ENCODE data around the gene OTOGL. TPM values are rescaled to one million over a fixed set of nuclear protein-coding genes. Genes with fewer than 3 reads are reported as not detected.

The OTOGL gene
- total RNA-seq, 1 experiment from 2014 or later, result 0.31 TPM

DNA sequence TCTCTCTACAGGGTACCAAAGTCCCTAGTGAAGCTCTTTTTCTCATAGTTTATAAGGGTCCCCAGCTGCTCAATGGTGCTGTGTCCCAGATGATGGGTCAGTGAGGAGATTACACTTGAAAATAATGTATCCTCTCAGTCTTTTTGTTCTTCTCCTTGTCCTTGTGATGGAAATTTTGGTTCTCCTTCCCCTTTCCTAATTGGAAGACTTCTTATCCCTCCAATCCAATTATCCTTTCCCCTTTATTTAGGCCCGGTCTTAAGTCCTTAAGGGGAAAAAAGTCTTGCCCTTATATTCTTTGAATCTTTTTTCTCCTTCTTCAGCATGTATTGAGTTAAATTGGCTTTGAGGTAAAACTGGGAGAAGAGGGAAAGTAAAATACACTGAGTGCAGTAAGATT, 218.6 kb downstream of the OTOGL start:
- no peak overlapping the region for H3K4me3 ChIP-seq (ENCODE audit: insufficient read depth, low read depth, low read length)
- no peak for DNase-seq
- H3K36me3 ChIP-seq (replicated peaks; ENCODE audit: control insufficient read depth, insufficient read depth, low read length), result no peaks in the 10 kb centered on the region
- no peaks in the 10 kb centered on the region for H3K27me3 ChIP-seq (ENCODE audit: control insufficient read depth, insufficient read depth, low read length)

DNA sequence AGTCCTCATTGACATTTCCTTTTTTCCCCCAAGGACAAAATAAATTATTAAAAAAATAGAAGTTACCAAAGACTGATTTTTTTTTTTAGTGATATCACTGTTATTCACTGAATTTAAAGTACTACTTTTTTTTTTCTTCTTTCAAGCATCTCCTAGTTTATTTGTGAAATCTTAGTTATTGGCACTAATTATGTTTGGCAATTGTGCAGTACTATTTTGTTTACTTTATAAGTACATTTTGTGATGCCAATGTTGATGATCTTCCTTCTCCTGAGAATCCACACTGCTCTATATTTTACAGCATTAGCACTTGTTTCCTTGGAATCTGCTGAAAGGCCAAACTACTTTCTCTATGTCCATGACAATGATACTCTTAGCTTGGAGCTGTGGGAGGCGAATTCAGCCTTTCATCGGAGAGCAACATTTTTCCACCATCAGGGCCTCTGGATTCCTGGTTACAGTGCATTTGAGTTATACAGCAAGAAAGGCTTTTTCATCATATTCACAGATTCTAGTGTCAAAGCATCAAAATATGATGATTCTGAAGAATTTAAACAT, 220.9 kb downstream of the OTOGL start:
- DNase-seq, result peak; percentile 31
- no peaks in the 10 kb centered on the region for H3K27me3 ChIP-seq (ENCODE audit: control insufficient read depth, insufficient read depth, low read length)
- H3K36me3 ChIP-seq (replicated peaks; ENCODE audit: control insufficient read depth, insufficient read depth, low read length), result no peaks in the 10 kb centered on the region
- no peak overlapping the region for H3K4me3 ChIP-seq (ENCODE audit: insufficient read depth, low read depth, low read length)

DNA sequence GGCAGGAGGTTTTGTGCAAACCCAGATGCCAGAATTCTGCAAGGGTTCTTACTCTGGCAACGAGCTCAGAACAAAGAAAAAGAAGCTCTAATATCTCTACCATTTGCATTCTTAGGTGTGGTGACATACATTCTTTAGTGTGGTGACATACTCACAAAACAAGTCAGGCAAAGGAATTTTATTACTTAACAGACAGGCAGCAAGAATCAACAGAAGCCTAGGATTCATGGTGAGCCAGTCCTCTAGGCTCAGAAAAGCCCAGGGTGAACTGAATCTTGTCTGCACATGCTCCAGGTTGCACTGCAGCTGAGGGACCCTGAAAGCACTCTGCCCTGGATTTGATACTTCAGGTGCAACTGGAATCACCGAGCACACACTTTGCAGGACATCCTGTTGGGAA, 222.3 kb downstream of the OTOGL start:
- DNase-seq, result no peak
- Histone ChIP-seq H3K27me3 (ENCODE audit: control insufficient read depth, insufficient read depth, low read length) (no peaks in the 10 kb centered on the region), H3K4me3 (ENCODE audit: insufficient read depth, low read depth, low read length) (no peak overlapping the region), H3K36me3 (replicated peaks; ENCODE audit: control insufficient read depth, insufficient read depth, low read length) (no peaks in the 10 kb centered on the region)

DNA sequence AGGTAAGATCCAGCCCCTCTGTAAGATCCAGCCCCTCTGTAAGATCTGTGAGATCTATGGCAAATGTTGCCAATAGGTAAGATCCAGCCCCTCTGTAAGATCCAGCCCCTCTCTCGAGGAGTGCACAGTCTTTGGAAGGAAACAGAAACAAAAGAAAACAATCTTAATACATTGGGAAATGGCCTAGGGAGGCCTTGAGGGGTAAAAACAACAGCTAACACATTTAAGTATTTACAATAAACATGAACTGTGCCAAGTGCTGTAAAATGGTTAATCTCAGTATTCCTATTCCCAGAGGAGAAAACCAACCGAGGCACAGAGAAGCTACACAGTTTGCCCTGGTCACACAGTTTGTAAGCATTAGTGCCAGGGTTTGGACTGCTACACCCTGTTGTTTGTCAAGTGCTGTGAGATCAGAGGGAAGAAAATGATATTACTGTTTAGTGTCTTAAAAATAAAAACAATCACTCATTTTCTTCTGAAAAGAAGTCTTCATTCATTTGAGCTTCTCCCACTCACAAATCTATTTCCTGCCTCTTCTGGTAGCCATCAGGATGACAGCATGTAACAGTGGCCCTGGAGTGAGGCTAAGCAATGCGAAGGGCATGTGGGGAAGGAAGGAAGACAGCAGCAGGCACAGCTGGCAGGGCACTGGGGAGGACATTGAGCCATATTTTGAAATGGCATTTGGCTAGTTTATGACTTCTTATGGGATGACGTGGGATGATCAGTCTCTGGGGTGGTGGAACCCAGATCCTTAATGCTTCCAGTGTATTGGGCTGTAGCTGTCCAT, 226.0 kb downstream of the OTOGL start:
- no peaks in the 10 kb centered on the region for H3K36me3 ChIP-seq (replicated peaks; ENCODE audit: control insufficient read depth, insufficient read depth, low read length)

DNA sequence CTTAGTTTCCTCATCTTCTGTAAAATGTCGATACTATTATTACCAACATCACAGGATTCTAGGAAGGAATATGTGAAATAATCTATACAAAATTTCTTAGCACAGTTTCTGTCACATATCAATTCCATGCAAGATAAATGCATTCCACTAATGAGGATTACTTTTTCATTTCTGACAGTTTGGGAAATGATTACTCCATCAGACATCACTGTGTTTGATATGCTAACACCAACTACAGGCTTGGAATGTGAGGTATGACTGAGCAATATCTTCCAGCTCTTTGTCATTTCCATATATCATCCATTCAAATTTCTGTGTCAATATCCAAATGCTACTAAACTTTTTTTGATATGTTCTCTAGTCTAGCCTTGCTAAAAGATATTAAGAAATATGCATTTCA, 233.5 kb downstream of the OTOGL start:
- DNase-seq, result no peak
- H3K36me3 ChIP-seq (replicated peaks; ENCODE audit: control insufficient read depth, insufficient read depth, low read length), result no peaks in the 10 kb centered on the region
- H3K4me3 ChIP-seq (ENCODE audit: insufficient read depth, low read depth, low read length), result no peak overlapping the region
- H3K27me3 ChIP-seq (ENCODE audit: control insufficient read depth, insufficient read depth, low read length), result no peaks in the 10 kb centered on the region

More for the DNA sequence above, 226.0 kb downstream of the OTOGL start:
- no peak for DNase-seq
- no peaks in the 10 kb centered on the region for H3K27me3 ChIP-seq (ENCODE audit: control insufficient read depth, insufficient read depth, low read length)
- no peak overlapping the region for H3K4me3 ChIP-seq (ENCODE audit: insufficient read depth, low read depth, low read length)

DNA sequence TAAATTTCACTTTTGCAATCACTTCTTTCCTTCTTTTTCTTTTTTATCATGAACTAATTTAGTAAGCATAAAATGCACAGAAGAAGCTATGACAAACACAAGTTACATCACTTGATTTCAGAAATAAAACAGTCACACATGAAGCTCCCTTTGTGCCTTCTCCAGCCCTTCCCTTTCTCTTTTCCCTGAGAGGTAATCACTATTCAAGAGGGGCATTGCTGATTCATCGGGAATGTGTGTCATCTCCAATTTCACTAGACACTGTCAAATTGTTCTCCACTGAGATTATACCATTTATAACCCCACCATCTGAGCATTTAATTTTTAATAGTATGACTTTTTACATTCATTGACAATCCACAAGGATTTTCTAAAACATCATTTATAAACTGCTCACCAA, 253.1 kb downstream of the OTOGL start:
- no peaks in the 10 kb centered on the region for H3K36me3 ChIP-seq (replicated peaks; ENCODE audit: control insufficient read depth, insufficient read depth, low read length)
- no peak overlapping the region for H3K4me3 ChIP-seq (ENCODE audit: insufficient read depth, low read depth, low read length)
- no peaks in the 10 kb centered on the region for H3K27me3 ChIP-seq (ENCODE audit: control insufficient read depth, insufficient read depth, low read length)
- DNase-seq, result no peak

DNA sequence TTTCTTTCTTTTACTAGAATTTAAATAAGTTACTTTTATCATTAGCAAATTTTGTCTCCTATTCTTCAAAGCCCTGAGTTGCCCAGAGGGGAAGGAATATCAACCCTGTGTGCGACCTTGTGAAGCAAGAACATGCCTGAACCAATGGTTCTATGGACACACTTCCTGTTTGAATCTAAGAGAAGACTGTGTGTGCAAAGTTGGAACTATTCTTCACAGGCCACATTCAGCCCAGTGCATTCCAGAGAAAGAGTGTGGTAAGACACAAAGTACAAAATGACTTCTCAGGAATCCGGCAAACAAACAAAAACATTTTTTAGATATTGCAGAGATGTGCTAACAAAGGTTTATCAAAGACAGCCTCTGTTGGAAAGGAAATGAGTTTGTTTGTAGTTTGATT, 253.9 kb downstream of the OTOGL start:
- Histone ChIP-seq H3K36me3 (replicated peaks; ENCODE audit: control insufficient read depth, insufficient read depth, low read length) (no peaks in the 10 kb centered on the region), H3K4me3 (ENCODE audit: insufficient read depth, low read depth, low read length) (no peak overlapping the region), H3K27me3 (ENCODE audit: control insufficient read depth, insufficient read depth, low read length) (no peaks in the 10 kb centered on the region)
- no peak for DNase-seq

DNA sequence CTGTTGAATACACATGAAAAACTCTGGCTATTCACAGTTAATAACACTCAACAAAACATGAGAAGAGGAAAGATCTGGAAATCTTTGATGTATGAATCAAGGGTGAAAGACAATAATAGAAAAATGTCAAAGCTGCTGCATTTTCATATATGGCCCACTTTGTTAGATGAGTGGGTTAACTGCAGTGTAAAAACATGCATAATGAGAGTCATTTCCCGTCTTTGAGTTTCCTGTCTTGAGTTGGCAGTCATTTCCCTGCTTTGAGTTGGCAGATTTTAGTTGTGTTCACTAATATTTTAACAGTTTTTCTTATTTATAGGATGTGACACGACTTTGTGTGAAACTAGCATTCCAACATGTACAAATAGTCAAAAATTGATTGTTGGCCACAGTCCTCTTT, 256.8 kb downstream of the OTOGL start:
- Histone ChIP-seq H3K4me3 (ENCODE audit: insufficient read depth, low read depth, low read length) (no peak overlapping the region), H3K27me3 (ENCODE audit: control insufficient read depth, insufficient read depth, low read length) (no peaks in the 10 kb centered on the region), H3K36me3 (replicated peaks; ENCODE audit: control insufficient read depth, insufficient read depth, low read length) (no peaks in the 10 kb centered on the region)
- no peak for DNase-seq

DNA sequence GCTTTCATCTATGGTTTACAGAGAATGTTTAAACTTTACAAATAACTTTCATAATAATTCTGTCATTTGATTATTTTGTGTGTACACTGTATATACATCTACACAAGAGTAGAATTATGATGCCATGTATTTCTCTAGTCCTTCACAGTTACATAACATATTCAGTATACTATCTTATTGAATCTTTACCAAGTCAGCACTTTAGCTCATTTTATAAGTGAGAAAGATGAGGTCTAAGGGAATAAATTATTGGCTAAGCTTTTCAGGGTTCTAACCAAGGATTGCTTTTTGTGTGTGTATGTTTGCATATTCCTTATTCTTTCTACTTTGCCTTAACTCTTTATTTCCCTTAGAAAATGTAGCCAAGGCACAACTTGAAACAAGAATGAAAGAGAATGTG, 260.4 kb downstream of the OTOGL start:
- Histone ChIP-seq H3K4me3 (ENCODE audit: insufficient read depth, low read depth, low read length) (no peak overlapping the region), H3K36me3 (replicated peaks; ENCODE audit: control insufficient read depth, insufficient read depth, low read length) (no peaks in the 10 kb centered on the region), H3K27me3 (ENCODE audit: control insufficient read depth, insufficient read depth, low read length) (no peaks in the 10 kb centered on the region)
- DNase-seq, result no peak

DNA sequence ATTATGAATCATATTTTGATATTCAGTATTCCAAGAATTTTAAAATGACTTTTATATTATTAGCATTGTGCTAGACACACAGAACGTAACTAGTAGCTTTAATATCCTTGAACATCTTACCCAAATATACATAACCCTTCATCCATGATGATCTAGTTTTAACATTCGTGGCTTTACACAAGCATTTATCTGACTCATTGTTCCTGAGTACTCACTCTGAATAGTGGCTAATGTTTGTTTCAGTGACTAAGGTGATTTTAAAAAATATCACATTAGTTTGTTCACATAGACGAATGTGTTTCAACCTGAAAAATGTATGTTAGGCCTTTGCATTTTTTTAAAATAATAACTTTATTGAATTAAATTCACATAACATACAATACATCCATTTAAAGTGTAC, 264.7 kb downstream of the OTOGL start:
- DNase-seq, result no peak
- no peaks in the 10 kb centered on the region for H3K27me3 ChIP-seq (ENCODE audit: control insufficient read depth, insufficient read depth, low read length)
- H3K4me3 ChIP-seq (ENCODE audit: insufficient read depth, low read depth, low read length), result no peak overlapping the region
- H3K36me3 ChIP-seq (replicated peaks; ENCODE audit: control insufficient read depth, insufficient read depth, low read length), result no peaks in the 10 kb centered on the region

DNA sequence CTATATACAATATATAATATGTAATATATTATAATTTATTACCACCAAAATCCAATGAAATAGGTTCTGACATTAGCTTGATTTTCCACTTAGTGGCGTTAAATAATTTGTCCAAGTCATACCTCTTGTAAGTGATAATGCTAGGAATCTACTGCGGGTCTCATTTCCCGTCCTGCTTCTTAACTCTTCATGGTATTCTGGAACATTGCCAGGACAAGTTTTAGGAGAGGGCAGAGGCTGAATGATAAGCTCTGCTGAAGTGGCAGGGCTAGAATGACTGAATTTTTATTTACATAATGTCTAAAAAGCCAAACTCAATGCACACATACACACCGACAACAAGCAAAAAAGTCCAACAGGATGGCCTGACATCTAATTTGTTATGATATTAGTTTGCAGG, 274.3 kb downstream of the OTOGL start:
- Histone ChIP-seq H3K4me3 (ENCODE audit: insufficient read depth, low read depth, low read length) (no peak overlapping the region), H3K36me3 (replicated peaks; ENCODE audit: control insufficient read depth, insufficient read depth, low read length) (no peaks in the 10 kb centered on the region), H3K27me3 (ENCODE audit: control insufficient read depth, insufficient read depth, low read length) (no peaks in the 10 kb centered on the region)
- DNase-seq, result no peak

DNA sequence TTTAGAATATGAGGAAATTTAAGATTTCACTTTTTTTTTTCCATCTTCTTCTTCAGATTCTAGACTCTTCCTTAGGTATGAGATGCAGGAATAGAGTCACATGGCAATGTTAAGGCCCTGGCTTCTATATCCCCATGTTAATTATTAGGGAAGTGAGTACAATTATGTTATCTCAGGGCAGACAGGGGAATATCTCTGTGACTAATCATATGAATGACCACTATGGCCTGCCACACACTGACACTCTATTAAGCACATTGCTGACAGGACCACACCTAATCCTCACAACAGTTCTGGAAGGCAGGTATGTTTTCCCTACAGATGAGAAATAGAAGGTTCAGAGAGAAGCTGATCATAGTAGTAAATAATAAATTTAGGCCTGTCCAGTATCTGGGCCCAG, 275.3 kb downstream of the OTOGL start:
- Histone ChIP-seq H3K36me3 (replicated peaks; ENCODE audit: control insufficient read depth, insufficient read depth, low read length) (no peaks in the 10 kb centered on the region), H3K27me3 (ENCODE audit: control insufficient read depth, insufficient read depth, low read length) (no peaks in the 10 kb centered on the region), H3K4me3 (ENCODE audit: insufficient read depth, low read depth, low read length) (no peak overlapping the region)
- no peak for DNase-seq

DNA sequence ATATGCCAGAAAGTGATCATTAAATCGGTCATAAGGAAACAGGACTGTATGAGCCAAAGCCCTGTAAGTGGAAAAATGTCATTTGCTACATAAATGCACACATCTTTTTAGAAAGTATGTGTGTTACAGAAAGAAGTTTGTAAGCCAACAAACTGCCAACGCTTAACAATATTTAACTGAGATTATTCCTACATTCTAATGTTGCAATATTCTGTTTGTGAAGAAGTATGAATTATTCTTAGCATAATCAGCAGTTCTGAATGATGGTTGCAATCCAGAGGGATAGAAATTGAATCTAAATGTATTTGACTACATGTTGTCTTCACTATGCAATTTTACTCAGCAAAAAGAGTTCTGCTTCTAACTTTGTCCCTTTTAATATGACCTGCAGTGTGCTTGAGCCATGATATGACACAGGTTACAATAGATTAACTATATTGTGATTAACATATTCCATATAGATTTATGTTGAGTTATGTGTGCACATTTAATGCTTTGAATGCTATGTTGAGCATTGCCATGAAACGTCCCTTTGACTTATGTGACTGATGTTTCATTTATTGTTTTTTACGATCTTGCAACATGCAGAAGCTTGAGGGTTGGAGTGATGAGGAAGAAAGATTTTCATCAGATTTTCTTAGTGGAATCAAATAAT, 277.9 kb downstream of the OTOGL start:
- DNase-seq, result no peak
- H3K27me3 ChIP-seq (ENCODE audit: control insufficient read depth, insufficient read depth, low read length), result no peaks in the 10 kb centered on the region
- H3K36me3 ChIP-seq (replicated peaks; ENCODE audit: control insufficient read depth, insufficient read depth, low read length), result no peaks in the 10 kb centered on the region
- H3K4me3 ChIP-seq (ENCODE audit: insufficient read depth, low read depth, low read length), result no peak overlapping the region

DNA sequence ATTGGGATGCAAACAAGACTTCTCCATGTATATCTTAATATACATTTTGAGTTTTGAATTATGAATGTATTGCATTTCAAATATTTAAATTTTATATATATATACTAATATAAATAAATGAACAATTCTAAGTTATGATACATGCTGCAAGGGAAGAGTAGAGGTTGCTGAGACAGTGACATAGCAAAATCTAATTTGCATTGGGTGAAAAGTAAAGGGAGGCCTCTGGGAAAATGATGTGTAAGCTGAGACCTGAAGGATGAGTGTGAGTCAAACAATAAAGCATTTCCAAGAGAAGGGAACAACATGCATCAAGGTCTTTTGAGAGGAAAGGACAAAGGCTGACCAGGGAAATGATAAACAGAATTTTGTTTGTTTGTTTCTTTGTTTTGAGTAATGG, 281.8 kb downstream of the OTOGL start:
- DNase-seq, result no peak
- Histone ChIP-seq H3K4me3 (ENCODE audit: insufficient read depth, low read depth, low read length) (no peak overlapping the region), H3K27me3 (ENCODE audit: control insufficient read depth, insufficient read depth, low read length) (no peaks in the 10 kb centered on the region), H3K36me3 (replicated peaks; ENCODE audit: control insufficient read depth, insufficient read depth, low read length) (no peaks in the 10 kb centered on the region)

DNA sequence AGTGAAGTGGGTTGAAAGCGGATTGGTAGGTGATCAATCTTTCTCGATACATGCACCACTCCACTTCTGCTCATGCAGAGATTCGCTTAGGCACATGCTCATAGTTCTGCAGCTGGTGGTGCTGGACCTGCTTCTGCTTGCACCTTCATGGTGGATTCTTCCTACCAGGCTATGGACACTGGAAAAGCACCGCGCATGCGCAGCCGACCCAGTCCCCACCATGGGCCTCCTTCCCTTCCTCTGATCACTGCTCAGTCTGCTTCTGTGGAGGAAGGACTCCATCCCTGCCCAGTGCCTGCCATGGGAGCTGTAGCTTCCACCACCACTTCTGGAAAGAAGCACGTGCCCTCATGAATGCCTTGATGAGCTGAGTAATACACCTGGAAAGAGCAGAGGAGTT, 282.9 kb downstream of the OTOGL start:
- Histone ChIP-seq H3K4me3 (ENCODE audit: insufficient read depth, low read depth, low read length) (no peak overlapping the region), H3K36me3 (replicated peaks; ENCODE audit: control insufficient read depth, insufficient read depth, low read length) (no peaks in the 10 kb centered on the region), H3K27me3 (ENCODE audit: control insufficient read depth, insufficient read depth, low read length) (no peaks in the 10 kb centered on the region)
- DNase-seq, result no peak

All from H7 (cell line).